Ectodermal cell (in vitro differentiated cells): ENCODE measurements around the gene KLHL3.

ENCODE experiments used
- H3K27ac ChIP-seq: 2 replicates; pipeline ENCODE4 v1.7.0; 2013; ENCODE audit warnings: mild to moderate bottlenecking, low read depth, low read length; ENCODE audit not compliant: insufficient read depth, poor library complexity, severe bottlenecking
- H3K27me3 ChIP-seq: 2 replicates; pipeline ENCODE4 v1.7.0; 2013; ENCODE audit warnings: mild to moderate bottlenecking, low read length; ENCODE audit not compliant: insufficient read depth, control insufficient read depth, poor library complexity, severe bottlenecking
- H3K36me3 ChIP-seq: one replicate; pipeline ENCODE4 v1.7.0; 2013; ENCODE audit warnings: low read length; ENCODE audit not compliant: control insufficient read depth, insufficient read depth
- H3K4me1 ChIP-seq: one replicate; pipeline ENCODE4 v1.7.0; 2013; ENCODE audit warnings: low read length; ENCODE audit not compliant: control insufficient read depth, insufficient read depth
- H3K4me3 ChIP-seq: 2 replicates; pipeline ENCODE4 v1.7.0; 2013; ENCODE audit warnings: low read depth, low read length, control low read depth; ENCODE audit not compliant: insufficient read depth
- H3K9me3 ChIP-seq: 2 replicates; pipeline ENCODE4 v1.7.0; 2013; ENCODE audit warnings: mild to moderate bottlenecking, low read length, moderate library complexity; ENCODE audit not compliant: control insufficient read depth
- WGBS, 2 experiments: methylation state at CpG; one replicate each; pipeline ENCODE4 v1.1.7; 2013; ENCODE audit warnings: missing lambda C conversion rate in 2 of 2; 5-methylcytosine and 5-hydroxymethylcytosine counted together

KLHL3 gene

DNA sequence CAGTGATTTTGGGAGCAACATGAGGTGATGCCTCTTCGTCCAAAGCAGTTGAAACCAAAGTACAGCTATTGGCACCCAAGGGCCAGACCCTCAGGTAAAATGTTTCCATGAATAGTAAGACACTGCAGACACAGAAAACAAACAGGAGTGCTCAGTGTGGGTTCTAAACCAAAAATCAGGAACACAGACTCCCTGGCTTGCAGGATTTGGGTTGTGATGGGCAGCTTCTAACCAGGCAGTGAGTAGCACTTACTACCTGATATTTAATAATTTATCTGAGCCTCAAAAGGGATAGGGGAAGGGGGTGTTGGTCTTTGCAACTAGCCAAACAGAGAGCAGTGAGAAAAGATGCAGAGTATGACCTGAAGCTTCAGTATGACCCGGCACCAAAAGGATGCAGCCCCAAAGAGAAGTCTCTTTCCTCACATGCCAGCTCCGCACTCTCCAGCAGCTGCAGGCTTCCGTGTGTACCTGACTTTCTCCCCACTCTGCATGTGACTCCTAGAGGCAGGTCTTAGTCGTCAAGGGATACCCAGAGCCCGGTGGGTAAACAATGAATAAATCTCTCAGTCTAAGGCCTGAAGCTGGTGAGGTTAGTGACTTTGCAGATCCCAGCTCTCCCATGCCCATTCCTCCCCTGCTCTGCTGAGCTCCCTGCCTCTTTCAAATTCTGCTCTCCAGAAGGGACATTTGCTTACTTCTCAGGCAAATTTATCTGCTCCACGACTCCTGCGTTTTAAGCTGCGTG lies 131.4 kb downstream of the KLHL3 start:
- H3K4me1 ChIP-seq = no peaks in the 10 kb centered on the region
- 50 to 51% methylated on average over 9 of the region's 9 CpGs for WGBS, 2 experiments
- no peak overlapping the region for H3K4me3 ChIP-seq
- H3K9me3 ChIP-seq = no peaks in the 10 kb centered on the region
- no peaks in the 10 kb centered on the region for H3K36me3 ChIP-seq
- no peaks in the 10 kb centered on the region for H3K27me3 ChIP-seq
- H3K27ac ChIP-seq = no peak overlapping the region

DNA sequence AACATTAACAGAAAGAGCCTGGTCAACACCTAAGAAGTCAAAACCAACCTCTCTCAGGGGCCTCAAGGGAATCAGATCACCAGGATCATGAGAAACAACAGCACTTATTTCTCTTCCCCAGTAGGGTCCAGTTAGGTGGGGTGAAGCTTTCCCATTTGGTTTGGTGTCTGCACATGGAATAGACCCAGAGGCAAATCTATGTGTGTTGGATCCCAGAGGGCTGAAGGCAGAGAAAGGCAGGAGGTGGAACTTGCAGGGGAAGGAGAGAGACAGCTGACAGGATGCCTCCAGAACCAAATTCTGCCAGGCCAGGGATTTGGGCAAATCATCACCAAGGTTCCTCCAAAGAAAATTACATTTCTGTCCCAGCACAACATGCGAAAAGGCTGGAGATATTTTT lies 132.0 kb downstream of the KLHL3 start:
- Histone ChIP-seq H3K4me3 (no peak overlapping the region), H3K27me3 (no peaks in the 10 kb centered on the region), H3K9me3 (no peaks in the 10 kb centered on the region), H3K27ac (no peak overlapping the region), H3K4me1 (no peaks in the 10 kb centered on the region), H3K36me3 (no peaks in the 10 kb centered on the region)
- 100% methylated on average over 1 of the region's 1 CpG; no CpG with 5 or more reads in 1 of the 2 experiments for WGBS, 2 experiments

DNA sequence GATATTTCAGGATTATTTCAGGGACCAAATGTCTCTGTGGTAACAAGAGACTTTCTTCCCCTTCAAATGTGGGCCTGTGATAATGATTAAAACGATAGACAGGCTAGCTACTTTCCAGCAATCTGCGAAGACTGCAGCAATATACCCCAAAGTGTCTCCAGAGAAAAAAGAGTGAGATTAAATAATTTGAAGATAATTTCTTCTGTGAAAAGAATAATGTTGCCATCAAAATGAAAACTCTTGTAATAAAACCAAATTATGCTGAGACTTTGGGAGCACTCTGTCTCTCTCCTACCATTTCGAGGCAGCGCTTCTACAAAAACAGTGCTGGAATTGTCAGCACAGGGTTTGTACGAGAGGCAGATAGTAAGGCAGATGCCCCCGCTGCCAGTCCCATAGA lies 132.5 kb downstream of the KLHL3 start:
- 95 to 98% methylated on average over 6 of the region's 6 CpGs for WGBS, 2 experiments
- Histone ChIP-seq H3K9me3 (no peaks in the 10 kb centered on the region), H3K27me3 (no peaks in the 10 kb centered on the region), H3K4me3 (no peak overlapping the region), H3K36me3 (no peaks in the 10 kb centered on the region), H3K4me1 (no peaks in the 10 kb centered on the region), H3K27ac (no peak overlapping the region)

DNA sequence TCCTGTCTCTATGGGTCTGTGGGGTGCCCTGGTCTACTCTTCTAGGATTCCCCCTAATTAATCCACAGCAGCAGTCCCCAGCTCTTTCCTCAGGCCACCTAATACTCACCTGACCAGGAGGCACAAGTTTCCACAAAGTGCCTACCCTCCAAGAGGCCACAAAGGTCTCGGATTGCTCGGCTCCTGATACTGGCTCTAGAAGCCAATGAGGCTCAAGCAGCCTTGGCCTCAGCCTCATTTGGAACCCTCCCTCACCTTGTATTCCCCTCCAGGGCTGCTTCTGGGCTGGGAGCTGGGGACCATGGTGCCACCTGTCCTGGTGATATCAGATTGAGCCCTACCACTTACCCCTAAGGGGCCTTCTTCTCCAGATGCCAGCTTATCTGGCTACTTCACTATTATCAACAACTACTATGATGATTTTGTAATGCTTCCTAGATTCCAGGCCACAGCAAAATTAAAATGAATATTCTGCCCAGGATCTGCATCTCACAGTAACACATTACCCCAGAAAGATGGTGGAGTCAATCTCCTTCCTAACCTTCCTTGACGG lies 133.1 kb downstream of the KLHL3 start:
- WGBS, 2 experiments = 90 to 95% methylated on average over 3 of the region's 3 CpGs
- H3K9me3 ChIP-seq = no peaks in the 10 kb centered on the region

DNA sequence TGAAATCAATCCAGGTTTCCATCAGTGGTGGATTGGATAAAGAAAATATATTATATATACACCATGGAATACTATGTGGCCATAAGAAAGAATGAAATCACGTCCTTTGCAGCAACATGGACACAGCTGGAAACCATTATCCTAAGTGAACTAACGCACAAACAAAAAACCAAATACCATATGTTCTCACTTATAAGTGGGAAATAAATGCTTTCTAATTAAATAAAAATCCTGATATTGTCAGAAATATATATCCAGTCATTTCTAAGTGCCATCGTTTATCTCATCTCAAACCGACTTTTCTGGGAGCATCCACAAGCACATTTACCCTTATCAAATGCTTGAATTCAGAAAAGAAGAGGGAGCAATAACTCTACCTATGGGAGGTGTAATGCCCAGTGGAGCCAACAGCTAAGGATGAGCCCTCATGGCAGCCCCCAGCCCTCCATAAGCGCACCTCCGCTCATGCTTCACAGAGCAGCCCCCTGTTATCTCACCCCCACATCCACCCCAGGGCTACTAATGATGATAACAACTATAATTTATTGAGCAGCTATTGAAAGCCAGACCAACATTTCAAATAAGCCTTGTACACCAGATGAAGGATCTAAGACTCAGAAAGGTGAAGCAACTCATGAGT lies 135.0 kb downstream of the KLHL3 start:
- no peak overlapping the region for H3K4me3 ChIP-seq
- no peaks in the 10 kb centered on the region for H3K4me1 ChIP-seq
- WGBS, 2 experiments = 90 to 97% methylated on average over 4 to 6 of the region's 6 CpGs
- no peaks in the 10 kb centered on the region for H3K27me3 ChIP-seq
- H3K27ac ChIP-seq = no peak overlapping the region
- no peaks in the 10 kb centered on the region for H3K36me3 ChIP-seq
- no peaks in the 10 kb centered on the region for H3K9me3 ChIP-seq

More for the DNA sequence above, 133.1 kb downstream of the KLHL3 start:
- Histone ChIP-seq H3K27ac (no peak overlapping the region), H3K4me1 (no peaks in the 10 kb centered on the region), H3K36me3 (no peaks in the 10 kb centered on the region), H3K4me3 (no peak overlapping the region), H3K27me3 (no peaks in the 10 kb centered on the region)

DNA sequence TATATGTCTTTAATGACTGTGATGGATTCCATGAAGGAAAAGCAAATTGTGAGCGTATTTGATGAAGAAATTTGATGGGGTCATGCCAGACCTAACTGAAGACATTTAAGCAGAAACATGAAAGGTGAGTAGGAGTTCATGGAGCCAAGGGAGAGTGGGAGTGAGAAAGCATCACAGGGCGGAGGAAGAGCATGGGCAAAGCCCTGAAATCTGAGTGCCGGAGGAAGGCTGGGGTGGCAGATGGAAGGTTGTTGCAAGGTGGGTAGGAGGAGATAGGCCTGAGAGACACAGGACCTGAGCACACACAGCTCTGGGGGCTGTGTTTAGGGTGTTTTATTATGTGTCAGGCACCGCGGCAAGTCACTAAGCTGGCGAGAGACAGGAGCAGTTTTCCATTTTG lies 136.4 kb downstream of the KLHL3 start:
- no peaks in the 10 kb centered on the region for H3K27me3 ChIP-seq
- no peaks in the 10 kb centered on the region for H3K4me1 ChIP-seq
- H3K9me3 ChIP-seq = no peaks in the 10 kb centered on the region
- no peaks in the 10 kb centered on the region for H3K36me3 ChIP-seq
- WGBS, 2 experiments = 95% methylated on average over 6 of the region's 6 CpGs
- no peak overlapping the region for H3K27ac ChIP-seq
- no peak overlapping the region for H3K4me3 ChIP-seq

DNA sequence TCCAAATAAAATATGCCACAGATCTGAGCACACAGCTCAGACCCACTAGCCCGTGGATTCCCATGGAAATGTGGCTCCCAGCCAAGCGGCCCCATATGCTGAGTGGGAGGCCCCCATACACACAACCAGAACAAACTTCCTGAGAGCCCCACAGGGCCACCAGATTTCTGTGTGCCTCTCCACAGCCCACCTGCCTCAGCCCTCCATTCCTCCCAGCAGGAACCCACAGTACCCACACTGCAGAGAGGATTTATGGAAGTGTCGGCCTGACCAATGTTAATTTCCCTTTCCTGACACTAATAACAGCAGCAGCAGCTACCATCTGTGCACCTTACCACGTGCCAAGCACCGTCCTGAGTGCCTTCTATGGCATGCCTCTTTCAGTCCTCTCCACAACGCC lies 137.5 kb downstream of the KLHL3 start:
- 72 to 93% methylated on average over 5 to 6 of the region's 6 CpGs for WGBS, 2 experiments
- Histone ChIP-seq H3K9me3 (no peaks in the 10 kb centered on the region), H3K36me3 (no peaks in the 10 kb centered on the region), H3K4me1 (no peaks in the 10 kb centered on the region), H3K27me3 (no peaks in the 10 kb centered on the region), H3K4me3 (no peak overlapping the region), H3K27ac (no peak overlapping the region)

DNA sequence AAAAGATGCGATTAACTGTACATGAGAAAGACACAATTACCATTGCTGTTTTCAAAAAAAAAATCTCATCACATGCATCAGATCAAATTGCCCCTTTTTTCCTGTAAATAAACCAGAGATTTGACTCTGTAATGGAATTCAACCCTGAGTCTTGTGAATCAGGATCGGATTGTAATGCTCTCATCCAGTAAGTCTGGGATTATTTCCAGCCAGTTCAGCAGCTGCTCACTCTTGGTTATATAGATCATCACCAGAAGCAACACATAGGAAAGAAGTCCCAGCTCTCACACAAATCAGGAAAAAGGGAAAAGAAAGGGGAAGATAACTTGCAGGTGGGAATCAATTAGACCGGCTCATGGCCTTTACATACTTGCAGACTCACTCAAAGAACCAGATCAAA lies 138.9 kb downstream of the KLHL3 start:
- no peaks in the 10 kb centered on the region for H3K27me3 ChIP-seq
- H3K9me3 ChIP-seq = no peaks in the 10 kb centered on the region
- WGBS, 2 experiments = 83 to 93% methylated on average over 3 of the region's 3 CpGs
- no peak overlapping the region for H3K27ac ChIP-seq
- H3K4me1 ChIP-seq = no peaks in the 10 kb centered on the region
- no peaks in the 10 kb centered on the region for H3K36me3 ChIP-seq
- no peak overlapping the region for H3K4me3 ChIP-seq

DNA sequence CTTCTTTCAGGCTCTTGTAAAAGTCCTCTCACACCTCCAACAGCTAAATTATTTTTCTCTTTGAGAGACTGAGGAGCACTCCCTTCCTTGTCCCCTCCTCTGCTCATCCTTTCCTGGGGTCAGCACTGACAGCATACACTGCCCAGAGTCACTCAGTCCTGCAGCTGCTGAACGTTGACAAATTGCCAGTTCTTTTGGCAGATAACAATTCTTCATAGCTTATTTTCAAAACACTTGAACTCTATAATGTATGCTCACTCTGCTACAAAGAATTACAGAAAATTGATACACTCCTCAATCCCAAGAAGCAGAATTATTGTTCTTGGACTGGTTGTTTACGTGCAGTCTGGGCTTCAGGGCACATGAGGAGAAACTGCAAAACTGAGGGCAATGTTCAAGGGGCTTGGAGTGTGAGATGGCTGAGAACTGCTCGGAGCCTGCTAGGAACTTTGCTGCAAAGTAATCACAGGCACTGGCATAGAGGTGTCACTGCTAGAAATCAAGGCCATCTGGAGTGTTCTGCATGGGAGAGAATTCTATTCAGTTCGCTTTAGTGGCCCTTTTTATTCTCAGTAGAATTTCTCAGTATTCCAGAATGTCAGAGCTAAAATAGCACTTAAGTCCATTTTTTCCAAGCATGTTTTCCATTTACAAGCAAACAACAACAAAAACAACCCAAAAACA lies 140.4 kb downstream of the KLHL3 start:
- no peaks in the 10 kb centered on the region for H3K9me3 ChIP-seq
- H3K4me3 ChIP-seq = no peak overlapping the region
- WGBS, 2 experiments = 82 to 85% methylated on average over 4 of the region's 4 CpGs
- no peaks in the 10 kb centered on the region for H3K36me3 ChIP-seq
- H3K4me1 ChIP-seq = no peaks in the 10 kb centered on the region
- H3K27me3 ChIP-seq = no peaks in the 10 kb centered on the region
- H3K27ac ChIP-seq = no peak overlapping the region

DNA sequence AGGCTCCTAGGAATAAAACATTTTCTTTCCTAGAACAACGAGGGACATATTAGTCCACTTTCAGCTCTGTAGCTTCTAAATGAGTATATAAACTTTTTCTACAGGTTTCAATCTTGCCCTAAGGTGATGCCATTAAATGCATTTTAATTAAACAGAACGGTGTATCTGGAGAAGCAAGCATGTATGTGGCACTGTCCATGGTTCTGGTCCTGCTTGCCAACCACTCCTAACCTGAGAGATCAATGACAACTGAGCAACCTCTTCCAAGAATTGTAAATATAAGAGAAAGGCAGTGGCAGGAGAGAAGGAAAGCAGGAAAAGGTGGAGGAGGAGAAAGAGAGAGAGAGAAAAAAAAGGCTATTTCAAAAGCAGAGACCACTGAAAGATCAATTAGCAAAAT lies 141.2 kb downstream of the KLHL3 start:
- H3K27ac ChIP-seq = no peak overlapping the region
- H3K4me1 ChIP-seq = no peaks in the 10 kb centered on the region
- 49 to 67% methylated on average over 2 of the region's 2 CpGs for WGBS, 2 experiments
- H3K9me3 ChIP-seq = no peaks in the 10 kb centered on the region
- no peaks in the 10 kb centered on the region for H3K36me3 ChIP-seq
- no peak overlapping the region for H3K4me3 ChIP-seq
- H3K27me3 ChIP-seq = no peaks in the 10 kb centered on the region
